PC-9 (cell line): ENCODE results near the gene KLK14. TPM values are rescaled to one million over a fixed set of nuclear protein-coding genes. Genes with fewer than 3 reads are reported as not detected.

Experiments used
- BruUV-seq: library from RNA; stranded (reverse); fragments of 400-500 nt; replicated peaks from 2 replicates; lab custom pipeline; 2021; lab: Mats Ljungman, UMichigan
- CTCF ChIA-PET: fragments of 300-600 bp; sonication (Branson Sonifier 250); formaldehyde crosslinking; loops from one replicate; lab custom pipeline; 2022; ENCODE audit warnings: antibody characterized with exemption; lab: Charles Lee
- POLR2A ChIA-PET: fragments of 300-600 bp; sonication (Branson Sonifier 250); formaldehyde crosslinking; loops from one replicate; lab custom pipeline; 2022; ENCODE audit warnings: antibody characterized with exemption; ENCODE audit not compliant: unreplicated experiment; lab: Charles Lee
- DNase-seq, 2 experiments: peaks; one replicate each; pipeline versions ENCODE4 v3.0.0 to v3.0.0-alpha.2; 2015 to 2022; ENCODE audit warnings: mixed read lengths in 1 of 2
- H2AFZ ChIP-seq: fragments of 200-600 bp; sonication (generic); 2 replicates; pipeline ENCODE4 v1.8.1; 2017; ENCODE audit warnings: antibody characterized with exemption
- H3F3A ChIP-seq: fragments of 200-600 bp; sonication (generic); 2 replicates; pipeline ENCODE4 v1.8.1; 2017; ENCODE audit warnings: antibody characterized with exemption, mild to moderate bottlenecking, low read depth; ENCODE audit not compliant: insufficient read depth
- H3K27ac ChIP-seq: fragments of 200-600 bp; sonication (generic); 2 replicates; pipeline ENCODE4 v1.6.1; 2016; ENCODE audit warnings: mixed run types
- H3K27me3 ChIP-seq: fragments of 200-600 bp; sonication (generic); 2 replicates; pipeline ENCODE4 v1.6.1; 2016; ENCODE audit warnings: low read depth, mixed run types; ENCODE audit not compliant: insufficient read depth
- H3K36me3 ChIP-seq: fragments of 200-600 bp; sonication (generic); 2 replicates; pipeline ENCODE4 v1.6.1; 2016; ENCODE audit warnings: low read depth, mixed run types
- H3K4me1 ChIP-seq: fragments of 200-600 bp; sonication (generic); replicated peaks from 2 replicates; pipeline ENCODE4 v1.6.1; 2016; ENCODE audit warnings: mixed run types; ENCODE audit not compliant: insufficient read depth
- H3K4me2 ChIP-seq: fragments of 200-600 bp; sonication (generic); 2 replicates; pipeline ENCODE4 v1.6.1; 2017; ENCODE audit warnings: mixed run types
- H3K4me3 ChIP-seq: fragments of 200-600 bp; sonication (generic); 2 replicates; pipeline ENCODE4 v1.6.1; 2016; ENCODE audit warnings: mixed run types
- H3K79me2 ChIP-seq: fragments of 200-600 bp; sonication (generic); 2 replicates; pipeline ENCODE4 v1.6.1; 2017; ENCODE audit warnings: low read depth, mixed run types
- H3K9me2 ChIP-seq: fragments of 200-600 bp; sonication (generic); 2 replicates; pipeline ENCODE4 v1.8.1; 2017; ENCODE audit warnings: mild to moderate bottlenecking; ENCODE audit not compliant: insufficient read depth
- H3K9me3 ChIP-seq: fragments of 200-600 bp; sonication (generic); 2 replicates; pipeline ENCODE4 v1.8.1; 2016; ENCODE audit warnings: low read depth; ENCODE audit not compliant: insufficient read depth
- H4K20me1 ChIP-seq: fragments of 200-600 bp; sonication (generic); 2 replicates; pipeline ENCODE4 v1.8.1; 2017; ENCODE audit not compliant: insufficient read depth
- CTCF ChIP-seq: fragments of 200-600 bp; sonication (generic); conservative IDR thresholded peaks from 2 replicates; pipeline ENCODE4 v1.6.1; 2017; ENCODE audit warnings: mixed run types, antibody characterized with exemption, mild to moderate bottlenecking, moderate library complexity
- EZH2 ChIP-seq: fragments of 200-600 bp; sonication (generic); IDR thresholded peaks from 2 replicates; pipeline ENCODE4 v1.8.0; 2017; ENCODE audit warnings: antibody characterized with exemption, low read depth
- intact Hi-C: fragments of 100-400 bp; cut with micrococcal nuclease; formaldehyde crosslinking; loops from one replicate; pipeline ENCODE4 v1.10.0; 2022; ENCODE audit not compliant: unreplicated experiment
- total RNA-seq: library from RNA; stranded (reverse); gene quantifications from 2 replicates; pipeline ENCODE4 v1.2.3, GENCODE V29; 2021

The KLK14 gene
- total RNA-seq, 1 experiment from 2014 or later: 0.57 TPM

- Histone ChIP-seq H3K27ac (no peak overlapping the region), H3K79me2 (no peaks in the 10 kb centered on the region), H3K36me3 (no peaks in the 10 kb centered on the region), H3K9me3 (peaks cover 14% of the 10 kb centered on the region), H3F3A (no peaks in the 10 kb centered on the region), H3K27me3 (peaks cover 69% of the 10 kb centered on the region), H3K4me1 (no peaks in the 10 kb centered on the region), H4K20me1 (no peaks in the 10 kb centered on the region), H3K9me2 (no peaks in the 10 kb centered on the region), H3K4me2 (no peak overlapping the region), H3K4me3 (no peak overlapping the region), H2AFZ (no peak overlapping the region)
- no peak for TF ChIP-seq CTCF
- TF ChIP-seq EZH2: no peak
- DNase-seq: no peak
- POLR2A ChIA-PET: no interaction called here
- CTCF ChIA-PET: no interaction called here
- intact Hi-C loops: no loop called here
- no TSS peak for BruUV-seq
Observed at GRCh38 chr19:51078104-51078503, 4.6 kb downstream of the KLK14 start.

- H3K9me3 ChIP-seq: peaks cover 17% of the 10 kb centered on the region
- BruUV-seq: no TSS peak
- no peak overlapping the region for H2AFZ ChIP-seq
- no peaks in the 10 kb centered on the region for H4K20me1 ChIP-seq
- peaks cover 69% of the 10 kb centered on the region for H3K27me3 ChIP-seq
- H3K9me2 ChIP-seq: no peaks in the 10 kb centered on the region
- no peaks in the 10 kb centered on the region for H3K4me1 ChIP-seq
- no peaks in the 10 kb centered on the region for H3K79me2 ChIP-seq
- no peak overlapping the region for H3K4me2 ChIP-seq
- ChIA-PET POLR2A (no interaction called here), CTCF (interaction anchor here (0.6 kb wide), 1 partner anchor 114 kb away, joined by 4 read pairs; no protein-coding TSS in a partner anchor)
- intact Hi-C loops: no loop called here
- no peak for DNase-seq
- no peak overlapping the region for H3K27ac ChIP-seq
- no peaks in the 10 kb centered on the region for H3K36me3 ChIP-seq
- no peaks in the 10 kb centered on the region for H3F3A ChIP-seq
- TF ChIP-seq CTCF (no peak), EZH2 (no peak)
- H3K4me3 ChIP-seq: no peak overlapping the region
Observed at GRCh38 chr19:51076631-51077213, 6.0 kb downstream of the KLK14 start.

GRCh38 chr19:51075998-51076397 lies 6.7 kb downstream of the KLK14 start:
- Histone ChIP-seq H3K4me3 (no peak overlapping the region), H3K9me3 (peaks cover 17% of the 10 kb centered on the region), H3K27ac (no peak overlapping the region), H3K36me3 (no peaks in the 10 kb centered on the region), H3K9me2 (no peaks in the 10 kb centered on the region), H3K79me2 (no peaks in the 10 kb centered on the region), H3K4me2 (no peak overlapping the region), H2AFZ (no peak overlapping the region), H3F3A (no peaks in the 10 kb centered on the region), H3K27me3 (peaks cover 69% of the 10 kb centered on the region), H4K20me1 (no peaks in the 10 kb centered on the region), H3K4me1 (no peaks in the 10 kb centered on the region)
- no peak for DNase-seq
- intact Hi-C loops: no loop called here
- CTCF ChIA-PET: interaction anchor here (0.6 kb wide), 1 partner anchor 115 kb away, joined by 4 read pairs; no protein-coding TSS in a partner anchor
- TF ChIP-seq EZH2 (no peak), CTCF (no peak)
- POLR2A ChIA-PET: no interaction called here
- no TSS peak for BruUV-seq
